Cardiac fibroblast (primary cell): ENCODE results near the gene COBL.

Experiments used
- DNase-seq, 2 donors: peaks; one replicate each; pipeline versions ENCODE4 v3.0.0 to v3.0.0-alpha.2; 2010; ENCODE audit warnings: low read depth in 2 of 2
- H3K4me3 ChIP-seq, 2 donors: replicated peaks in 1 of 2; 1 replicate in 1 of 2; 2 replicates in 1 of 2; pipeline ENCODE4 v1.5.1; 2011; ENCODE audit warnings: low read depth in 2 of 2, low read length in 2 of 2, mild to moderate bottlenecking in 2 of 2, moderate library complexity in 1 of 2
- CTCF ChIP-seq: IDR thresholded peaks from one replicate; pipeline ENCODE4 v1.5.1; 2011; ENCODE audit warnings: low read depth, mild to moderate bottlenecking, low read length, inconsistent platforms

The COBL gene

DNA sequence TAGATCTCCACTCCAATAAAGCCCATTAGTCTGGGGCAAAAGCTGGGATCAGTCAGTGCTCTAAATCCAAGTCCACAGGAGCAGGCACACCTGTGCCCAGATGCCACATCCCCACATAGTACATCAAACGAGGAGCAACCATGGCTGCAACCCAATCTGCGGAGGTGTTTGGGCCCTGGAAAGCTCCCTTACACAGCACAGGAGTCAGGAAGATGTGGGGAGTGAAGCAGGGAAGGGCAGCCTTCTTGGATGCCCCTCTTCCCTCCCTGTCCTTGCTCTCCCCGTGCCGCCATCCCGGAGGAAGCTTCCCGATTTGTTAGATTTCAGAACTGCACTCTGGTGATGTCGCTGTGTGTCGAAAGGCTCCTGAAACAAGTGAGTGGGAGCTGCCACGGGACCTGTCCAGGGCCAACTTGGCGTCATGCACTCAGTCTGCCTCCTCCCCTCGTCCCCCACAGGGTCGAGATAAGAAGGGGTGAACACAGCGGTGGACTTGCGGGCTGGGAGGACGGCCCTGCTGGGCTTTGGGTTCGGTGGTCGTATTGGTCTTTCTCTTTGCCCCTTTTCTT lies 303.3 kb downstream of the COBL start:
- no peak for TF ChIP-seq CTCF
- H3K4me3 ChIP-seq = no peak overlapping the region
- peak in 1 of 2 donors; percentile 20 for DNase-seq

GRCh38 chr7:51012569-51013217 lies 303.9 kb downstream of the COBL start:
- TF ChIP-seq CTCF = no peak
- H3K4me3 ChIP-seq = no peak overlapping the region
- DNase-seq = no peak

- DNase-seq = no peak
- no peak overlapping the region for H3K4me3 ChIP-seq
- no peak for TF ChIP-seq CTCF
Measured at GRCh38 chr7:51011710-51012350, 304.8 kb downstream of the COBL start.

DNA sequence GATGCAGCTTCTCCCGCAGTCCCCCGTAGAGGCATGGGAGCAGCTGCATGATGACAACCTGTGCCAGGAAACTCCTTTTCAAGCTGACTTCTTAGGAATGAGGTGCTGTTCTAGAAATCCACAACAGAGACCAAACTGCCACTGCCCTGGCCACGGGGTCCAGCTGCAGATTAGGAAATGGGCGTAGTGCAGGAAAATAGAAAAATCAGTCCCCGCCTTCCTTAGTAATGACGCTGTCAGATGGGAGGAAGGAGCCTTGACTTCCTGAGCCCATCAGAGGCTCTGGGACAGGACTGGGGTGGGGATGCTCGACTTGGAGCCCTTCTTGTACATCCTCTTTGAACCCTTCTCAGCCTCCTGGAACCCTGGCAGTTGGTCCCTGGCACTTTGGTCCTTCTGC lies 306.1 kb downstream of the COBL start:
- TF ChIP-seq CTCF = no peak
- no peak for DNase-seq
- no peak overlapping the region for H3K4me3 ChIP-seq

- no peak overlapping the region for H3K4me3 ChIP-seq
- peak; percentile 63 to 73 for DNase-seq
- no peak for TF ChIP-seq CTCF
Measured at GRCh38 chr7:51009716-51010496, 306.7 kb downstream of the COBL start.

DNA sequence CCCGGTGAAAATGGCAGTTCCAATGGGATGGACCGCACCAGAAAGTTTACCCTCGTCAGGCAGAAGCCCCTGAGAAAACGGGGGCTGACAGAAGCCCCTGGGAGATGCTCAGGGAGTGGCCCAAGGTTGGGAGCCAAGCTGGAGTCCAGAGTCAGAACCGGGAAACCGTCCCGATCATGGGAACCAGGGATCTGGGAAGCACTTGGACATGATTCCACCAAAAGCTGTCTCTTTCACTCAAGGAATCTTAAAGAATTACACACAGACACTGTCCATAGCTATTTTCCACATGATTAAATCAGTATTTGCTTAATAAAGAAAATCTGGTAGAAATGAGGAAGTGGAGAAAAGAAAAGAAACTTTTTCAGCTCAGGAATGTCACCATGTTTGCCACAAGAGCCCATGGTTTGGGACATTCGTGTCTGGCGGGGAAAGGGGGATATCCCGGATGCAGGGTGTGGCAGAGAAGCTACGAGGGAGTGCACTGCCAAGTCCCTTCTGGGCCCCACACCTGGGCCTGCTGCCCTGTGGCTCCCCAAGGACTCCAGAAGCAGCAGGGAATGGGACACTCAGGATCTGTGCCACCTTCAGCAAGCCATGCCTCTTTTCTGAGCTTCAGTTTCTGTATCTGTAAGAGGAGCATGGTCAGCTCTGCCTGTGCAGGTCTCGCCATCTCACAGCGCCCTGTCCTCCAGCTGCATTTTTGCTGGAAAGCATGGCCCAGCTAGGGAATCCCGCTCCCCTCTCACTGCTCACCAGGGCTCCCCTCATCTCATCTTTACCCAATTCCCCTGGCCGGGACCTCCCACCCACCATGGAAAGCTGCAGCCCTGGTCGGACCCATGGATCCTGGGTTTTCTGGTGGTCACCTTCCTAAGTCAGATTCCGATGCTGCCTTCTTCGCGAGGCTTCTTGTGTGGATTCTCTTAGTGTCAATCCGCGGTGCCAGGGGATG lies 308.8 kb downstream of the COBL start:
- DNase-seq = no peak
- no peak for TF ChIP-seq CTCF
- H3K4me3 ChIP-seq = no peak overlapping the region
